Cerebellar cortex (tissue), 1 donor: ENCODE data around the gene TBC1D17.
A peak's percentile ranks its signal among the peaks of the same experiment; 100 is the strongest.

Source experiments
- DNase-seq: peaks from one replicate; pipeline ENCODE4 v3.0.0-alpha.2; 2015; ENCODE audit warnings: low spot score

TBC1D17 gene

DNA sequence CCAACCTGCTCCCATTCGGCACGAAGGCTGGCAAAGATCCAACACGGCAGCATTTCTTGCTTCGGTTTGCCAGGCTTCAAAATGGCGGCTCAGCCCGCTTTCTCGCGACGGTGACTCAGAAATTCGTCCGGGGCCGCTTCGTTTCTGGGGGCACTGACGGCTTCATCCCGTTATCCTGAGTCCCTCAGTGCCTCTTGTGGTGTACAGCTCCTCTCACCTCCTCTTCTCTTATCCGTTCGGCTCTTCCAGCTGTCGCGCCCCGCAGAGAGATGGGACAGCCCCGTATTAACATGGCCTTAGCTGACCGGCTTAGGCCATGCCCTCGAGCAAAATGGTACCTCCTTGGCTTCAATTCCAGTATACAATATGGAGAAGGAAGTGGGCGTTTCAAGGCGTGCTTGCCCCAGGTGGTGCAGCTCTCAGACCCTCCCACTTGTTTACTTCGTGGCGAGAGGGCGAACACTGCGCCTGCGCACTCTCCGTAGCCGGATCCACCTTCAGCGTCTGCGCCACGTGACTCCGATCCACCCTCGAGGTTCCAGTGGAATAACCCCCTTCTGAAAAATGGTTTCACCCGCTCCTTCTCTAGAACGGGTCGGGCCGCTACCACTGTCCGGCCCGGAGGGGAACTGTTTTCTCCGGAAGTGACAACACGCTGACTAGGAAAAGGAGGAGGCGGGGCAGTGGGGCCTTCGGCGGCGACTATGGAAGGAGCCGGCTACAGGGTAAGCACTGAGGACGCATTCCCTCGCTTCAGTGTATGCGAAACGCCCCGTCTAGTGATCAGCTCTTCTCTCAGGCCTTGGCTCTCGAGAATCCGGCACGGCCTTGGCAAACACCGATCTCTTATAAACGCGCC lies at the start of gene TBC1D17, which contains the start of gene AKT1S1:
TBC1D17 (plus strand) TSS at position 683 of the 859 bp plus-strand sequence; CDS start at position 705, 22 bp downstream.
AKT1S1 (minus strand) TSS at position 336 of the 859 bp plus-strand sequence. CDS start 4,060 bp downstream, outside the sequence.
- DNase-seq = peak; percentile 100

DNA sequence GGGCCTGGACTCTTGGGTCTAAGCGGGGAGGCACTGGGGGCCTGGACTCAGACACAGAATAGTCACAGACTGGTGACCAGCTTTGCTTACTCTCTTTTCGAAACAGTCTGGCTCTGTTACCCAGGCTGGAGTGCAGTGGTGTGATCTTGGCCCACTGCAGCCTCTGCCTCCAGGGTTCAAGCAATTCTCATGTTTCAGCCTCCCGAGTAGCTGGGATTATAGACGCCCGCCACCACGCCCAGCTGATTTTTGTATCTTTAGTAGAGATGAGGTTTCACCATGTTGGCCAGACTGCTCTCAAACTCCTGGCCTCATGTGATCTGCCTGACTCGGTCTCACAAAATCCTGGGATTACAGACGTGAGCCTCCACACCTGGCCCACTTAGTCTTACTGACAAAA lies 48.3 kb upstream of the TBC1D17 start:
- no peak for DNase-seq

DNA sequence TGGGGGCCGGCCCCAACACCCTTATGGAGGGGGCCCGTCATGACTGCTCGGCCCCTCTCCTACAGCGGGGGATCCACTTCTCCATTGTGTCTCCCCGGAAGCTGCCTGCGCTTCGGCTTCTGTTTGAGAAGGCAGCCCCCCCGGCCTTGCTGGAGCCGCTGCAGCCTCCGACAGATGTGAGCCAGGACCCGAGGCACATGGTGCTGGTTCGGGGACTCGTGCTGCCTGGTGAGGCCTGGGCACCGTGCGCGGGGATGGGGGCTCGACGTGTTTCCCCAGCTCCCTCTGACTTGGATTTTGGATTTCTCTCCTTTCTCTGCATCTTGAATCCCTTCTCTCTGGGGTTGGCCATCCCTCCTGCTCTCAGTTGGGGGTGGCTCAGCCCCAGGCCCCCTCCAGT lies 47.8 kb upstream of the TBC1D17 start:
- no peak for DNase-seq

DNA sequence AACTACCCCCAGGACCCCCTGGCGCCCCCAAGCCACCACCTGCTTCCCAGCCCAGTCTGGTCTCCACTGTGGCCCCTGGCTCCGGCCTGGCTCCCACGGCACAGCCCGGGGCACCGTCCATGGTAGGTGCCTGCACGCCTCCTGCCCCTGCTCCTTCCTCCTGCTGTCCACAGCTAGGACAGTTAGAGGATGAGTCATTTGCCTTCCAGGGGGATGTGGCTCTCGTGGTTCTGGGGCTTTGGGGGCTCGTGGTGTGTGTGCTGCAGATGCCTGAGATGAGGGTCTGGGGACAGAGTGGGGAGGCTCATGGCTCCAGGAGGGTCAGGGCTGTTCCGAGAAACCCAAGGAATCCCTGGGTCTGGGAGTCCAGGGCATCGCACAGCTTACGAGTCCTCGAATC lies 46.7 kb upstream of the TBC1D17 start:
- no peak for DNase-seq

DNA sequence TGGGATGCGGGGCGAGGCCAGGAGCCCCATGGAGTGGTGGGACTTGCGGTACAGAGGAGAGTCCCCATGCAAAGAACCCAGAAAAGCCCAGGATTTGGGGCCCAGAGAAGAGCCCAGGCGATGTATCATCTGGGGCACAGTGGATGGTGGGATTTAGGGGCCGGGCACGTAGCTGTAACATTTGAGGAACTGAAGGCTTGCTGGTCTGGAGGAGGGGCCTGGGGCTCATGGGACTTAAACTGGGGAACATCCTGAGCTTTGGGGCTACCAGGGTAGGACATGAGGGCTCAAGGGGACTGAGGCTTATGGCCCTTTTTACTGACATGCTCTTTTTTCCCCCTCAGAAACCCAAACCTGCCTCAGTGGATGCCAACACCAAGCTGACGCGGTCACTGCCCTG lies 45.9 kb upstream of the TBC1D17 start:
- no peak for DNase-seq

DNA sequence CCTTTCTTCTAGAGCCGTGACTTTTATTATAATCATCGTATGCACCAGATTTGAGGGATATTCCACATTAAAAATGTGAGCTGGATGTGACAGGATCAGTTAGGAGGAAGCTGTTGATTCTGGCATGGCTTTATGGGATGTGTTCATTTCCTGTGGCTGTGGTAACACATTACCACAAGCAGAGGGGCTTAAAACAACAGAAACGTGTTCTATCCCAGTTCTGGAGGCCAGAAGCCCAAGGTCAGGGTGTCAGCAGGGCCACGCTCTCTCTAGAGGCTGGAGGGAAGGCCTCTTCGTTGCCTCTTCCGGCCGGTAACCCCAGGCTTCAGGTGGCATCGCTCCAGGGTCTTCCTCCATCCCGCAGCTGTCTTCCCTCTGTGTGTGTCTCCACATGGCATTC lies 44.9 kb upstream of the TBC1D17 start:
- no peak for DNase-seq

DNA sequence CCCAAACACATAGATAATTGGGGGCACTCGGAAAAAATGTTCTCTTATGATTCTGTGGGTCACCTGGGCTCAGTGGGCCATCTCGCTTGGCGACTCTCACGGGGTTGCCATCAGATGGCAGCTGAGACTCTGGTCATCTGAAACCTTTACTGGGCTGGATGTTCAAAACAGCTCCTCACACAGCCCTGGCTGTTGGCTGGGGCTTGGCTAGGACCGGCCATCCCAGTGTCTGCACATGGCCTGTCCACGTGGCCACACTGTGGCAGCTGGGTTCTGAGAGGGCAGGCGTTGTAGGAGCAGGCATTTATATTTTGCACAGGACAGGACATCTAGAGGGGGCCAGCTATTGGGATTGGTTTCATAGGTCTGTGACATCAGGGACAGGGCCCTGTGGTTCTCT lies 43.9 kb upstream of the TBC1D17 start:
- DNase-seq = no peak

DNA sequence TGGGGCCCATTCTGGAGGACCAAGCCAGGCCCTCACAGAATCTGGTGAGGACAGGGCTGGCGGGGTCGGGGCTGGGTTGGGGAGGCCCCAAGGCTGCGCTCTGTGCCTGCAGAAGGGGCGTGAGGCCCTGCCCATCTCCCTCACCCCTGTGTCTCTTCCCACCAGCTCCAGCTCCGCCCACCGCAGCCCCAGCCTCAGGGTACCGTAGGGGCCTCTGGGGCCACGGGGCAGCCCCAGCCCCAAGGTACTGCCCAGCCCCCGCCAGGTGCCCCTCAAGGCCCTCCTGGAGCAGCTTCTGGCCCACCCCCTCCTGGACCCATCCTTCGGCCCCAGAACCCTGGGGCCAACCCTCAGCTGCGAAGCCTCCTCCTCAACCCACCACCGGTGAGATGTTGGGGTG lies 41.9 kb upstream of the TBC1D17 start:
- no peak for DNase-seq

DNA sequence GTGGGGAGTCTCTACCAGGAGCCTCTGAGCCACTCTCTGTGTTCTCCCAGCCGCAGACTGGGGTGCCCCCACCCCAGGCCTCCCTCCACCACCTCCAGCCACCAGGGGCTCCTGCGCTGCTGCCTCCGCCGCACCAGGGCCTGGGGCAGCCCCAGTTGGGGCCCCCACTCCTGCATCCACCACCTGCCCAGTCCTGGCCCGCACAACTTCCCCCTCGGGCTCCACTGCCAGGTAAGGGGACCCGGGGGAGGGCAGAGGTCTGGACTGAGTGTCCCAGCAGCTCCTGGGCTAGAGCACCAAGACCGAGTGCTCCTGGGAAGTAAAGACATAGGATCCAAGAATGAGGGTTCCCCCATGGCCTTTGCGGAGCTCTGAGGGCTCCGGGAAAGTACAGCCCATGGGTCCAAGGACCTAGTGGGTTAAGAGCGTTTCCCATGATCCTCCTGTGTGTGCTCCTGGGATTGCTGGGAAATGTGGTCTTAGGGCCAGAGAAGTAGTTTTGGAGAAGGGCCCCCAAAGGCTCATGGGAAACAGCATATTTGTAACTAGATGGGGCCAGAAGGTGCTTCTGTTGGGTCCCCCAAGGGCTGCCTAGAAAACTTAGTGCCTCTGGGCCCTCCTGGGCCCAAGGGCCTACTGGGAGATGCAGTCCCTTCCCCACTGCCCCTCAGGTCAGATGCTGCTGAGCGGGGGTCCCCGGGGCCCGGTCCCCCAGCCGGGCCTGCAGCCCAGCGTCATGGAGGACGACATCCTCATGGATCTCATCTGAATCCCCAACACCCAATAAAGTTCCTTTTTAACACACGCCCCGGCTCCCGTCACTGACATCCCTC lies 41.1 kb upstream of the TBC1D17 start:
- no peak for DNase-seq

DNA sequence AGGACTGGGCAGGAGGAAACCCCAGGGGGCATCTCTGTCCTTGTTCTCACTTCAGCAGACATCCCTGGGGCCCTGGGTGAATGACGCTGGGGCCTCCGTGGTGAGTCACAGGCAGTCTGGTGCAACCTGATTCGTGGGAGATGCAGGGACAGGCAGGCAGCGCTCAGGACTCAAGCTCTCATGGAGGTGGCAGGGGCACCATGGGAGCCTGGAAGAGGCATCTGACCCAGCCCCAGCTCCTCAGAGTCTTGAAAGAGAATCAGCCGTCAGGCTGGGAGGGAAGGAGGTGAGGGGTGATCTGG lies 40.5 kb upstream of the TBC1D17 start:
- no peak for DNase-seq

DNA sequence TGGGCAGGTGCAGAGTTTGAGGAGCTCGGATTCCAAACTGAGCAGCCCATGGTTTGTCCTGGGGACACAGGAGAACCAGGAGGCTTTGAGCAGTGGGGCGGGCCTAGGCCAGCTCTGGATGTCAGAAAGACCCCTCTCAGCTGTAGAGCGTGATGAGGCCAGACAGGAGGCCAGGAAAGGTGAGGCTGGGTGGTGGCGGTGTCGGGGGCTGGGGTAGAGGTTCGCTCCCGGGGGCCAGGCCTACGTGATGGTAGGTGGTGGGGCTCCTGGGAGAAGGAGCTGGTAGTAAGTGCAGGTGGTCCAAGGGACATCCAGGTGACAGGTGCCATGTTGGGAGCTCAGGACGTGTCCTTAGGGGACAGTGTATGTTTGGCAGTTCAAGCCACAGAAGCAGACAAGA lies 40.1 kb upstream of the TBC1D17 start:
- DNase-seq = no peak

DNA sequence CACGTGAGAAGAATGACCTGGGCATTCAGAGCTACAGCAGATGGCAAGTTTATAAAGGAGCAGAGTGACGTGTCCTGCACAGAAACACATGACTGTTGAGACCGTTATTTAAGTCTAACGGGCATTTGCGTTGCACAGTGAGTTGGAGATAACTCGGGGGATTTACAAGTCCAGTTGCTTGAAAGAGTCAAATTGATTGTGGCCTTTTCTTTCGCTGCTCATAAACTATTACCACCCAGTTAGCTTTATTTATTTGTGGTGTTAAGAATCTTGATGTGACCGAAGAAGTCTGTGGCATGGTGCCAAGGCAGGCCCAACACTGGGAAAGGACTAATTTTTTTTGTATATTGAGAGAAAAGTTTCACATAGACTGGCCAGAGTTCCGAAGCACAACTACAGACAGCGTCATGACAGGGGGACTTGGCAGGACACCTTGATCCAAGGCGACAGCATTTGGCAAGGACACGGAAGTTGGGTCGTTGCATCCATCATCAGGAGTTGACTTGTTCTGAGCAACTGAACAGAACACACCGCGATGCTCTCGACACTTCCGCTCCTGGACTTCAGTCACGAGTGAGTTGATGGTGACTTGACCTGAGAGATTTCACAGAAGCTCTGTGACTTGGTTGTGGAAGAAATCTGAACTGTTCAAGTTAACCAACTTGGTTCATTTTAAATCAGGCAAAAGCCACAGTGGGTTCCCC lies 38.5 kb upstream of the TBC1D17 start:
- DNase-seq = no peak

DNA sequence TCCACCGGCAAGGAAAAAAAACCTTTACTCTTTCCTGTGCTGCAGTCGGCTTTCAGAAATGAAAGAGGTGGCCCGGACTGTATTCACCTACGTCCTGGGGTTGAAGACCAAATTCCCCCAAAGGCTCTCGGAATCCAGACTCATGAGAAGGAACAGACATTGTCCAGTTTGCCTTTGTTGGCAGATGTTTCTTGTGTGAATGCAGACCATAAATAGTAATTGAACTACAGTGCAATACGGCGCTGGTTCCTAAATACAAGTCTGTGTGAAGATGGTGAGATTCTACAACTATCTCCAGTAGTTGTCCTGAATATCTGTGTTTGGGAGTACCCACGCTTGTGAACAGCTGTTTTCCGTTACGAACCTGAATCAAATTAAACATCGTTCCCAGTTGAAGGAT lies 37.8 kb upstream of the TBC1D17 start:
- no peak for DNase-seq

DNA sequence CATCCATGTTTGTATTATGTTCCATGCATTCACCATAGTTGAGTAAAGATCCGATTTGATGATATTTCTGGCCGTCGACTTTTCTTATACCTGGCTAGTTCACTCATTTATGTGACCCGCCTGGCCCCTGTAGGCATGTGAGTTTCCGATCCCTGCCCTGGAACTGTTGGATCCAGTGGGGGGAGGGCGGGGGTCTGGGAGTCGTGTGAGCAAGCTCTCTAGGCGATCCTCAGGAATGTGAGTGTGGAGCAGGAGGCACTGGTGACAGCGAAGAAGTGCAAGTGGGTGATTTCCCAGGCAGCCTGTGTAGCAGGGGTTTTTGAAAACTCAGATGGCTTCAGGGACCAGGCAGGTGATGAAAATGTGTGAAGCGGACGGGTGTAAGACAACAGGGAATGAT lies 37.2 kb upstream of the TBC1D17 start:
- no peak for DNase-seq

DNA sequence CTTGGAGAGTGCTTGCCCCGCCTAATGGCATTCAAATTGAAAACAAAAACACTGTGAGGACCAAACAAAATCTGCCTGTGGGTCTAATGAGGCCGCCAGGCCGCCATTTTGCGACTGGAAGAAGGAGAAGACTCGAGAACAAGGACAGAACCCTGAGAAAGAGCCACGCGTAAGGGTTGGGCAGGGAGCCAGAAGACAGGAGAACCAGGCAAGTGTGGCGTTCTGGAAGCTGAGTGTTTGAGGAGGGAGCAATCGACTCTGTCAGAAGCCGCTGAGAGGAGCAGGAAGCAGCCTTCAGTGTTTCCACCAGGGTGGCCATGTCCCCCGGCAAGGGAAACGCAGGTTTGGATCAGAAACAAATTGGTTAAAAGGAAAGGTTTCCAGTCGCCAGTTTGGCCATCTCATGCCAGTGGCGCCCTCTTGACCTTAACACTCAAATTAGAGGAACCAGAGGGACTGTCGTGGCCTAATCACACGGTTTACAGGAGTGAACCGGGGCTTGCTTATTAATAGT lies 36.7 kb upstream of the TBC1D17 start:
- DNase-seq = no peak

DNA sequence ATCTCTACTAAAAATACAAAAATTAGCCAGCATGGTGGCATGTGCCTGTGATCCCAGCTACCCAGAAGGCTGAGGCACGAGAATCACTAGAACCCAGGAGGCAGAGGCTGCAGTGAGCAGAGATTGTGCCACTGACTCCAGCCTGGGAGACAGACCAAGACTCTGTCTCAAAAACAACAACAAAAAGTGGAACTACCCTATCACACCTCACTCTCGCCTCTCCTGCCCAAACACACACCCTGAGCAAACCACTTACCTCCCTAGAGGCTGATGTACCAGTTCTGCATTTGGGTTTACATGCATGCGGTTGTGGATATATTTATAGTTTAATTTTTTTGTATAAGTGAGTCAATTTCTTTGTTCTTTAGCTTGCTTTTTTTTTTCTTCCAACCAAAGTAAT lies 34.2 kb upstream of the TBC1D17 start:
- DNase-seq = no peak

DNA sequence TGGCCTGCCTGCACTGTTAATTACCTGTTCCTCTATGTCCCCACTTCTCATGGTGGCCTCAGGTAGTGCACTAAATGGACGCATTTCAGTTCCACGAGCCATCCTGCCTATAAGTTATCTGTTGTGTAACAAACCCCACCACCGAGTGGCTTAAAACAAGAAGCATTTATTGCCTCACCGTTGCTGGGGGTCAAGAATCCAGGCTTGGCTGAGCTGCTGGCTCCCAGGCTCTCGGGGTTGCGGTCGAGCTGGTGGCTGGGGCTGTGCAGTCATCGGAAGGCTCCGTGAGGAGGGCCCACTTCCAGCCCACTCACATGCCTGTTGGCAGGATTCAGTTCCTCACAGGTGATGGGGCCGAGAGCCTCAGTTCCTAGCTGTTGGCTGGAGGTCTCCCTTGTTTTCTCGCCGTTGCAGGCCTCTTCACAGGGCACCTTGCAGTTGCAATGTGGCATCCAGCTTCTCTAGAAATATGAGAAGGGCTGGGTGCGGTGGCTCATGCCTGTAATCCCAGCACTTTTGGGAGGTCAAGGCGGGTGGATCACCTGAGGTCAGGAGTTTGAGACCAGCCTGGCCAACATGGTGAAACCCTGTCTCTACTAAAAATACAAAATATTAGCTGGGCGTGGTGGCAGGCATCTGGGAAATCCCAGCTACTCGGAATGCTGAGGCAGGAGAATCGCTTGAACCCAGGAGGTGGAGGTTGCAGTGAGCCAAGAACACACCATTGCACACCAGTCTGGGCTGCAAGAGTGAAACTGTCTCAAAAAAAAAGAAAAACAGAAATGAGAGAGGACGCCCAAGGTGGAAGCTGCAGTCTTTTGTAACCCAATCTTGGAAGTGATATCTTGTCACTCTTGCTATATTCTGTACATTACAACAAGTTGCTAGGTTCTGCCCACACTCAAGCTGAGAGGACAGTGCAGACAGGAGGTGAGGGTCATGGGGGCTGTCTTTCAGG lies 33.1 kb upstream of the TBC1D17 start:
- DNase-seq = no peak

DNA sequence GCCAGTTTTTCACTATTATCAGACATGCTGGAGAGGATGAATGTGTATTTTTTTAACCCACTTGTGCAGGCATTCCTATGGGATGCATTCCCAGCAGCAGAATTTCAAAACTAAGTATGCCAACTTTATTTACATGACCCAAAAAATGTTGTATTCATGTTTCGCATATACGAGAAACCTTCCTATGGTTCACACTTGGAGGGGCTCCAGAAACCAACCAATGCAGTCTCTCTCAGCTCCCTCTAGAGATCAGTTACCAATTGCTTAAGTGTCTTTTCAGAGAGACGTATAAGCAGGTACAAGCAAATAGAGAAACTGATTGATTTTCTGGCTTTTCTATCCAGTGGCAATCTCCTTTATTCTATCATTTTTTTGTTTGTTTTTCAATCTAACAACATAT lies 32.1 kb upstream of the TBC1D17 start:
- no peak for DNase-seq

DNA sequence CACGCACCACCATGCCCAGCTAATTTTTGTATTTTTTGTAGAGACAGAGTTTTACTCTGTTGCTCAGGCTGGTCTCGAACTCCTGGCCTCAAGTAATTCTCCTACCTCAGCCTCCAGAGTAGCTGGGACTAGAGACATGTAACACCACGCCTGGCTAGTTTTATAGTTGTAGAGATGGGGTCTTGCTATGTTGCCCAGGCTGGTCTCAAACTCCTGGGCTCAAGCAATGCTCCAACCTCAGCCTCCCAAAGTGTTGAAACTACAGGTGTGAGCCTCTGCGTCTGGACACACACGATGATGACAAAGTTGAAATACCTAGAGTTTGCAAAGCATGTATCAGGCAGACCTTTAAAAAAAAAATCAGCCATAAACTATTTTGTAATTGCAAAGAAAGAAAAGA lies 31.1 kb upstream of the TBC1D17 start:
- DNase-seq = no peak

DNA sequence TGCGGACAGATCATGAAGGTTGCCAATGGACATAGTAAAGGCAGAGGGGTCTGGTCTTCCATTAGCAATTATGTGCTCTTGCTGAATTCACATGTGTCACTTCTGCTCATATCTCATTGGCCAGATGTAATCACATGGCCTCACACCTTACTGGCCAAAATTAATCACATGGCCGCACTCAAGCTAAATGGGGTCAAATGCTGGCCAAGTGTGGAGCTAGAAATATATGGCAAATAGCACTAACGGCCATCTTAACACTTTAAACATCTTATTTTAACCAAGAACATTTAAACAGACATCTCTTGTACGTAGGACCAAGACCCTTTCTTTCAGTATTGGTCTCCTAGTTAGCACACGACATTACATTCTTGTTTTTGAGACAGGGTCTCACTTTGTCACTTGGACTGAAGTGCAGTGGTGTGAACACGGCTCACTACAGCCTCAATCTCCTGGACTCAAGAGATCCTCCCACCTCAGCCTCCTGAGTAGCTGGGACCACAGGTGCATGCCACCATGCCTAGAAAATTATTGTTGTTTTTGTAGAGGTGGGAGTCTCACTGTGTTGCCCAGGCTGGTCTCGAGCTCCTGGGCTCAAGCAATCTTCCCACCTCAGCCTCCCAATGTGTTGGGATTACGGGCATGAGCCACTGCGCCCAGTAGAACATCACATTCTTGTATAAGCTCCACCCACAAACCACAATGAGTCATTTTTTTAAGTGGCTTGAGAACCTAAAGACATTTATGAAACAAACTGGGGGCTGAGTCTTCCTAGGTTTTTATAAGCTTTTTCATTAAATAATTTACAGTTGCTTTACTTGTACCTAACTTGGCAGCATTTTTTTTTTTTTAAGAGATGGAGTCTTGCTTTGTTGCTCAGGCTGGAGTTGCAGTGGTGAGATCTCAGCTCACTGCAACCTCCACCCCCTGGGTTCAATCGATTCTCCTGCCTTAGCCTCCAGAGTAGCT lies 29.5 kb upstream of the TBC1D17 start:
- no peak for DNase-seq
